K562 (cell line): ENCODE results near the gene FAM187B. TPM values are rescaled to one million over a fixed set of nuclear protein-coding genes. Genes with fewer than 3 reads are reported as not detected.
A peak's percentile ranks its signal among the peaks of the same experiment; 100 is the strongest.

ENCODE experiments used
- ATAC-seq: fragments of 200-7000 bp; cut with Tn5 transposase; 3 replicates; pipeline ENCODE4 v1.9.1; 2020; ENCODE audit warnings: moderate library complexity
- BruUV-seq: library from RNA; stranded (reverse); fragments of 400-500 nt; replicated peaks from 2 replicates; lab custom pipeline; 2021; lab: Mats Ljungman, UMichigan
- CTCF ChIA-PET: fragments of 300-600 bp; formaldehyde crosslinking; extraction: SDS; loops from one replicate; lab custom pipeline; 2021; ENCODE audit warnings: low intra/inter-chr PET ratio; lab: Yijun Ruan, JAX
- POLR2A ChIA-PET: fragments of 300-600, 350-650 bp; sonication (Branson Sonifier 250); formaldehyde crosslinking; extraction: SDS; loops from one replicate; lab custom pipeline; 2021; ENCODE audit warnings: antibody characterized with exemption, inconsistent platforms; lab: Yijun Ruan, JAX
- DNase-seq, 4 experiments: peaks; one replicate each; pipeline versions ENCODE4 v3.0.0 to v3.0.0-alpha.2; 2011 to 2018; ENCODE audit warnings: low spot score in 3 of 4, mixed read lengths in 3 of 4; ENCODE audit errors: extremely low read depth in 1 of 4
- FAIRE-seq: peaks from 2 replicates; lab custom pipeline; 2011; peaks lifted over from hg19 to GRCh38; lab: Jason Lieb, UNC
- H2AFZ ChIP-seq: 2 replicates; pipeline ENCODE4 v1.6.0; 2011; ENCODE audit warnings: low read depth, low read length, control low read depth, inconsistent platforms
- H3K27ac ChIP-seq: fragments of 200-600 bp; 3 replicates; pipeline ENCODE4 v1.8.0; 2011; ENCODE audit warnings: low read depth, mild to moderate bottlenecking, control low read depth, inconsistent platforms, low read length, moderate library complexity, mixed read lengths; ENCODE audit errors: extremely low read depth
- H3K27me3 ChIP-seq, 2 experiments: fragments of 300-600 bp in 1 of 2; 2 replicates in 1 of 2; 3 replicates in 1 of 2; pipeline versions ENCODE4 v1.6.0 to v1.8.0; 2011; ENCODE audit warnings: inconsistent platforms in 2 of 2, low read length in 2 of 2, mild to moderate bottlenecking in 1 of 2, mixed read lengths in 1 of 2, moderate library complexity in 1 of 2; ENCODE audit not compliant: control insufficient read depth in 2 of 2, insufficient read depth in 2 of 2
- H3K36me3 ChIP-seq: fragments of 300-600 bp; 3 replicates; pipeline ENCODE4 v1.8.0; 2011; ENCODE audit warnings: mild to moderate bottlenecking, low read length, inconsistent platforms; ENCODE audit not compliant: control insufficient read depth, insufficient read depth
- H3K4me1 ChIP-seq, 2 experiments: fragments of 200-600 bp in 1 of 2; replicated peaks in 1 of 2; 2 replicates in 1 of 2; 3 replicates in 1 of 2; pipeline versions ENCODE4 v1.5.1 to v1.8.0; 2011; ENCODE audit warnings: inconsistent platforms in 2 of 2, low read length in 2 of 2, mild to moderate bottlenecking in 1 of 2, mixed read lengths in 1 of 2, moderate library complexity in 1 of 2; ENCODE audit not compliant: control insufficient read depth in 2 of 2, insufficient read depth in 2 of 2
- H3K4me2 ChIP-seq: 2 replicates; pipeline ENCODE4 v1.6.1; 2011; ENCODE audit warnings: low read length, control low read depth, inconsistent platforms, mixed read lengths; ENCODE audit not compliant: insufficient read depth
- H3K4me3 ChIP-seq: fragments of 200-600 bp; sonication (generic), shearing (Covaris generic); 2 replicates; pipeline ENCODE4 v1.5.1; 2016; ENCODE audit warnings: control low read depth, inconsistent platforms
- H3K79me2 ChIP-seq: fragments of 200-600 bp; 3 replicates; pipeline ENCODE4 v1.8.0; 2011; ENCODE audit warnings: low read length, inconsistent platforms; ENCODE audit not compliant: control insufficient read depth, insufficient read depth
- H3K9ac ChIP-seq, 2 experiments: 2 replicates each; pipeline versions ENCODE4 v1.6.0 to v1.6.1; 2011; ENCODE audit warnings: low read depth in 2 of 2, low read length in 2 of 2, control low read depth in 1 of 2, inconsistent platforms in 1 of 2, mild to moderate bottlenecking in 1 of 2, mixed read lengths in 1 of 2; ENCODE audit not compliant: insufficient read depth in 1 of 2
- H3K9me1 ChIP-seq: one replicate; pipeline ENCODE4 v1.6.0; 2011; ENCODE audit warnings: inconsistent platforms, mild to moderate bottlenecking, low read length, moderate library complexity; ENCODE audit not compliant: control insufficient read depth, insufficient read depth
- H3K9me3 ChIP-seq: replicated peaks from 2 replicates; pipeline ENCODE4 v1.5.1; 2011; ENCODE audit warnings: low read depth, low read length, inconsistent platforms; ENCODE audit not compliant: control insufficient read depth, insufficient read depth
- H4K20me1 ChIP-seq: replicated peaks from 2 replicates; pipeline ENCODE4 v1.6.1; 2011; ENCODE audit warnings: low read length, inconsistent platforms, mixed read lengths; ENCODE audit not compliant: control insufficient read depth, insufficient read depth
- NR0B1 ChIP-seq: fragments of 450-650 bp; IDR thresholded peaks from one replicate; pipeline ENCODE4 v1.6.1; 2018; ENCODE audit warnings: mild to moderate bottlenecking, moderate library complexity; ENCODE audit not compliant: partially characterized antibody
- SPI1 ChIP-seq: IDR thresholded peaks from 2 replicates; pipeline ENCODE4 v1.6.1; 2011; ENCODE audit warnings: low read depth, low read length, control low read depth, borderline replicate concordance
- ZBTB33 ChIP-seq: sonication (generic); formaldehyde crosslinking; IDR thresholded peaks from 2 replicates; pipeline ENCODE4 v1.8.1; 2023; ENCODE audit warnings: mild to moderate bottlenecking, missing genetic modification reagents
- WGBS: fragments of 100-300 bp; shearing (Covaris generic); methylation state at CpG from one replicate; pipeline ENCODE4 v1.1.6; 2016; ENCODE audit warnings: low coverage, mixed read lengths; ENCODE audit not compliant: insufficient coverage; ENCODE audit errors: missing lambda C conversion rate; 5-methylcytosine and 5-hydroxymethylcytosine counted together
- in situ Hi-C: fragments of 300-500 bp; cut with MboI; formaldehyde crosslinking; loops from 4 replicates; pipeline ENCODE4 v1.15.0; 2018; ENCODE audit warnings: inconsistent platforms, mixed read lengths
- intact Hi-C: fragments of 100-400 bp; cut with micrococcal nuclease; formaldehyde crosslinking; loops from 2 replicates; pipeline ENCODE4 v1.14.2; 2022
- polyA plus RNA-seq, 8 experiments: library from polyadenylated mRNA; depleted of rRNA in 4 of 8; stranded (reverse) in 5 of 8; unstranded in 3 of 8; fragments of >200 nt; fragmentation: Nextera tagmentation in 2 of 8; fragmentation: Illumina TruSeq in 1 of 8; extraction: Ambion mirVana in 2 of 8; extraction: Trizol in 1 of 8; gene quantifications; 2 replicates each; pipeline versions ENCODE4 v1.2.1 to v1.2.3, GENCODE V29; 2011 to 2014; ENCODE audit warnings: inconsistent platforms in 1 of 8, missing spikeins in 1 of 8
- total RNA-seq, 7 experiments: library from RNA; depleted of rRNA in 6 of 7; stranded (reverse); fragments of >200 nt in 6 of 7; fragmentation: Illumina TruSeq in 2 of 7; extraction: Trizol in 2 of 7; gene quantifications; 2 replicates each; pipeline versions ENCODE4 v1.2.1 to v1.2.3, GENCODE V29; 2011 to 2021; ENCODE audit warnings: low replicate concordance in 1 of 7

FAM187B gene
- total and polyA plus RNA-seq, 9 of the 15 experiments (the other 6 are each of a cell fraction or from before 2014, with no cell fraction given), result 0.04 to 0.09 TPM; not detected in 7

GRCh38 chr19:35272122-35272719 is 43.7 kb upstream of the FAM187B start:
- H4K20me1 ChIP-seq, result no peaks in the 10 kb centered on the region
- TF ChIP-seq SPI1 (peak; percentile 45; the same call in 1 of the 2 replicates), ZBTB33 (peak; percentile 85), NR0B1 (no peak)
- BruUV-seq, result no TSS peak
- ChIA-PET POLR2A (interaction anchor here (1.4 kb wide), 1 partner anchor 32 kb away, joined by 3 read pairs; no protein-coding TSS in a partner anchor), CTCF (interaction anchor here (0.5 kb wide), 1 partner anchor 18 kb away, joined by 3 read pairs; no protein-coding TSS in a partner anchor)
- no peak for ATAC-seq
- DNase-seq, result no peak
- no peaks in the 10 kb centered on the region for H3K9me1 ChIP-seq
- H3K27ac ChIP-seq, result no peak overlapping the region
- H3K79me2 ChIP-seq, result peaks cover 13% of the 10 kb centered on the region
- H3K27me3 ChIP-seq, result no peaks in the 10 kb centered on the region
- in situ Hi-C loops, result loop anchor here (10.0 kb wide), 2 partner anchors 63 to 193 kb away; no protein-coding TSS in a partner anchor
- no peak overlapping the region for H2AFZ ChIP-seq
- H3K9me3 ChIP-seq, result no peaks in the 10 kb centered on the region
- intact Hi-C loops, result no loop called here
- no peak for FAIRE-seq
- peaks cover 65% of the 10 kb centered on the region; the same call in 2 of the 3 replicates for H3K36me3 ChIP-seq
- 91% methylated on average over 13 of the region's 16 CpGs for WGBS
- H3K9ac ChIP-seq, result peak overlapping the region in 1 of 2 experiments; percentile 62; a peak in 2 of 4 replicates
- H3K4me2 ChIP-seq, result no peak overlapping the region
- peaks cover 7 to 34% of the 10 kb centered on the region in 2 experiments for H3K4me1 ChIP-seq
- no peak overlapping the region for H3K4me3 ChIP-seq
